ENCODE results near the gene KSR1. TPM values are rescaled to one million over a fixed set of nuclear protein-coding genes. Genes with fewer than 3 reads are reported as not detected.

KSR1 gene
- total and polyA plus RNA-seq, 2 experiments from 2014 or later = 7.8 to 53.2 TPM

DNA sequence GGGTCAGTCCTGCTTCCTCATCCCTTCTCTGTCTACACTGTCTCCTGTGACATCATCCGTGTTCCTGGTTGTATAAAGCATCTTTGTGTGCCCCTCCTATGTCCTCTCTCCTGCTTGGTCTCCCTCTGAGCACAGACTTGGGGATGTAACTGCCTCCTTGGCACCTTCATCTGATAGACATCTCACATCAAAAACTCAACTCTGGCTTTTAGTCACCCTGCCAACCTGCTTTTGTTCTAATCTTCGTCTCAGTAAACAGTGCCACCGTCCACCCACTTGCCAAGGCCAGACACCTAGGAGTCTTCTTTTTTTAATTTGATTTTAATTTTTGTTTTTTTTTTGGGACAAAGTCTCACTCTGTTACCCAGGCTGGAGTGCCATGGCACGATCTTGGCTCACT is 16.9 kb upstream of the KSR1 start (continued):
- TF ChIP-seq, protein P1, sequence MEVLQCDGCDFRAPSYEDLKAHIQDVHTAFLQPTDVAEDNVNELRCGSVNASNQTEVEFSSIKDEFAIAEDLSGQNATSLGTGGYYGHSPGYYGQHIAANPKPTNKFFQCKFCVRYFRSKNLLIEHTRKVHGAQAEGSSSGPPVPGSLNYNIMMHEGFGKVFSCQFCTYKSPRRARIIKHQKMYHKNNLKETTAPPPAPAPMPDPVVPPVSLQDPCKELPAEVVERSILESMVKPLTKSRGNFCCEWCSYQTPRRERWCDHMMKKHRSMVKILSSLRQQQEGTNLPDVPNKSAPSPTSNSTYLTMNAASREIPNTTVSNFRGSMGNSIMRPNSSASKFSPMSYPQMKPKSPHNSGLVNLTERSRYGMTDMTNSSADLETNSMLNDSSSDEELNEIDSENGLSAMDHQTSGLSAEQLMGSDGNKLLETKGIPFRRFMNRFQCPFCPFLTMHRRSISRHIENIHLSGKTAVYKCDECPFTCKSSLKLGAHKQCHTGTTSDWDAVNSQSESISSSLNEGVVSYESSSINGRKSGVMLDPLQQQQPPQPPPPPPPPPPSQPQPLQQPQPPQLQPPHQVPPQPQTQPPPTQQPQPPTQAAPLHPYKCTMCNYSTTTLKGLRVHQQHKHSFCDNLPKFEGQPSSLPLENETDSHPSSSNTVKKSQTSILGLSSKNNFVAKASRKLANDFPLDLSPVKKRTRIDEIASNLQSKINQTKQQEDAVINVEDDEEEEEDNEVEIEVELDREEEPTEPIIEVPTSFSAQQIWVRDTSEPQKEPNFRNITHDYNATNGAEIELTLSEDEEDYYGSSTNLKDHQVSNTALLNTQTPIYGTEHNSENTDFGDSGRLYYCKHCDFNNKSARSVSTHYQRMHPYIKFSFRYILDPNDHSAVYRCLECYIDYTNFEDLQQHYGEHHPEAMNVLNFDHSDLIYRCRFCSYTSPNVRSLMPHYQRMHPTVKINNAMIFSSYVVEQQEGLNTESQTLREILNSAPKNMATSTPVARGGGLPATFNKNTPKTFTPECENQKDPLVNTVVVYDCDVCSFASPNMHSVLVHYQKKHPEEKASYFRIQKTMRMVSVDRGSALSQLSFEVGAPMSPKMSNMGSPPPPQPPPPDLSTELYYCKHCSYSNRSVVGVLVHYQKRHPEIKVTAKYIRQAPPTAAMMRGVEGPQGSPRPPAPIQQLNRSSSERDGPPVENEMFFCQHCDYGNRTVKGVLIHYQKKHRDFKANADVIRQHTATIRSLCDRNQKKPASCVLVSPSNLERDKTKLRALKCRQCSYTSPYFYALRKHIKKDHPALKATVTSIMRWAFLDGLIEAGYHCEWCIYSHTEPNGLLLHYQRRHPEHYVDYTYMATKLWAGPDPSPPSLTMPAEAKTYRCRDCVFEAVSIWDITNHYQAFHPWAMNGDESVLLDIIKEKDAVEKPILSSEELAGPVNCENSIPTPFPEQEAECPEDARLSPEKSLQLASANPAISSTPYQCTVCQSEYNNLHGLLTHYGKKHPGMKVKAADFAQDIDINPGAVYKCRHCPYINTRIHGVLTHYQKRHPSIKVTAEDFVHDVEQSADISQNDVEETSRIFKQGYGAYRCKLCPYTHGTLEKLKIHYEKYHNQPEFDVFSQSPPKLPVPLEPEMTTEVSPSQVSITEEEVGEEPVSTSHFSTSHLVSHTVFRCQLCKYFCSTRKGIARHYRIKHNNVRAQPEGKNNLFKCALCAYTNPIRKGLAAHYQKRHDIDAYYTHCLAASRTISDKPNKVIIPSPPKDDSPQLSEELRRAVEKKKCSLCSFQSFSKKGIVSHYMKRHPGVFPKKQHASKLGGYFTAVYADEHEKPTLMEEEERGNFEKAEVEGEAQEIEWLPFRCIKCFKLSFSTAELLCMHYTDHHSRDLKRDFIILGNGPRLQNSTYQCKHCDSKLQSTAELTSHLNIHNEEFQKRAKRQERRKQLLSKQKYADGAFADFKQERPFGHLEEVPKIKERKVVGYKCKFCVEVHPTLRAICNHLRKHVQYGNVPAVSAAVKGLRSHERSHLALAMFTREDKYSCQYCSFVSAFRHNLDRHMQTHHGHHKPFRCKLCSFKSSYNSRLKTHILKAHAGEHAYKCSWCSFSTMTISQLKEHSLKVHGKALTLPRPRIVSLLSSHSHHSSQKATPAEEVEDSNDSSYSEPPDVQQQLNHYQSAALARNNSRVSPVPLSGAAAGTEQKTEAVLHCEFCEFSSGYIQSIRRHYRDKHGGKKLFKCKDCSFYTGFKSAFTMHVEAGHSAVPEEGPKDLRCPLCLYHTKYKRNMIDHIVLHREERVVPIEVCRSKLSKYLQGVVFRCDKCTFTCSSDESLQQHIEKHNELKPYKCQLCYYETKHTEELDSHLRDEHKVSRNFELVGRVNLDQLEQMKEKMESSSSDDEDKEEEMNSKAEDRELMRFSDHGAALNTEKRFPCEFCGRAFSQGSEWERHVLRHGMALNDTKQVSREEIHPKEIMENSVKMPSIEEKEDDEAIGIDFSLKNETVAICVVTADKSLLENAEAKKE (CRISPR knock-in tag; IDR thresholded peaks at IDR 0.05) = no peak
- no peak for TF ChIP-seq STAT1 (IDR thresholded peaks at IDR 0.05; ENCODE audit: unreplicated experiment)

DNA sequence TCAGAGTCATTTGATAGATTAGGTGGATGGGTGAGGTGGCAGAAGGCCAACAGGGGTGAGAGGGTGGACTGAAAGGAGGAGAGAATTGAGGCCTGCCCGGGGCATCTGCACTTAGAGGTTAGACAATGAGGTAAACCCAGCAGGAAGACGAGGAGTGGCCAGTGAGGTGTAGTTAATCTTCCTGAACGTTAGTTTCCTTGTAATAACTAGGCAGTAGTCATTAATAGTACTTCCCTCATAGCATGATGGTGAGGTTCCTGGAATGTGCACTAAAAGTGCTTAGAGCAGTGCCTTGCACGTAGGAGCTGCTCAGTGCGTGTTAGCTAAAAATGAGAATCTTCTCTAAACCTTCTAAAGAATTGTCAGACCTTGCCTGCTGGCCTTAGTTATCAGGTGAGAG is 13.5 kb upstream of the KSR1 start:
- ATAC-seq = no peak
- H3K27ac ChIP-seq (ENCODE audit: low read depth) = no peak overlapping the region
- no peak overlapping the region for H3K4me3 ChIP-seq
- H3K79me2 ChIP-seq (replicated peaks; ENCODE audit: insufficient read depth) = no peaks in the 10 kb centered on the region
- no peaks in the 10 kb centered on the region for H4K20me1 ChIP-seq (replicated peaks; ENCODE audit: insufficient read depth)
- DNase-seq (ENCODE audit: low spot score) = no peak
- H3K4me3 Mint-ChIP-seq = no peak overlapping the region
- no peaks in the 10 kb centered on the region for H3K27me3 ChIP-seq (ENCODE audit: insufficient read depth)
- H3K36me3 Mint-ChIP-seq (ENCODE audit: low read depth) = no peaks in the 10 kb centered on the region; the same call in 2 of the 3 replicates
- no peaks in the 10 kb centered on the region for H3K9me3 Mint-ChIP-seq
- no peaks in the 10 kb centered on the region for H3K9me2 ChIP-seq (ENCODE audit: insufficient read depth)
- no peaks in the 10 kb centered on the region for H3F3A ChIP-seq (replicated peaks; ENCODE audit: low read depth)
- no peak overlapping the region for H2AFZ ChIP-seq
- H3K27me3 Mint-ChIP-seq (ENCODE audit: insufficient read depth, low read depth, poor library complexity) = peaks cover 6% of the 10 kb centered on the region
- H3K4me1 Mint-ChIP-seq = no peaks in the 10 kb centered on the region
- H3K36me3 ChIP-seq (ENCODE audit: insufficient read depth) = no peaks in the 10 kb centered on the region
- H3K4me1 ChIP-seq (ENCODE audit: insufficient read depth) = no peaks in the 10 kb centered on the region
- no peak overlapping the region for H3K27ac Mint-ChIP-seq
- no peak overlapping the region for H3K4me2 ChIP-seq
- no peak for TF ChIP-seq ZNF114 (CRISPR knock-in tag; IDR thresholded peaks at IDR 0.05)
- no peak for TF ChIP-seq CREB1 (CRISPR knock-in tag; IDR thresholded peaks at IDR 0.05; ENCODE audit: low read depth)
- no peak for TF ChIP-seq POLR2AphosphoS5 (IDR thresholded peaks at IDR 0.05; ENCODE audit: low read depth)
- TF ChIP-seq EZH2phosphoT487 (IDR thresholded peaks at IDR 0.05; ENCODE audit: unreplicated experiment) = no peak
- TF ChIP-seq, protein P2, sequence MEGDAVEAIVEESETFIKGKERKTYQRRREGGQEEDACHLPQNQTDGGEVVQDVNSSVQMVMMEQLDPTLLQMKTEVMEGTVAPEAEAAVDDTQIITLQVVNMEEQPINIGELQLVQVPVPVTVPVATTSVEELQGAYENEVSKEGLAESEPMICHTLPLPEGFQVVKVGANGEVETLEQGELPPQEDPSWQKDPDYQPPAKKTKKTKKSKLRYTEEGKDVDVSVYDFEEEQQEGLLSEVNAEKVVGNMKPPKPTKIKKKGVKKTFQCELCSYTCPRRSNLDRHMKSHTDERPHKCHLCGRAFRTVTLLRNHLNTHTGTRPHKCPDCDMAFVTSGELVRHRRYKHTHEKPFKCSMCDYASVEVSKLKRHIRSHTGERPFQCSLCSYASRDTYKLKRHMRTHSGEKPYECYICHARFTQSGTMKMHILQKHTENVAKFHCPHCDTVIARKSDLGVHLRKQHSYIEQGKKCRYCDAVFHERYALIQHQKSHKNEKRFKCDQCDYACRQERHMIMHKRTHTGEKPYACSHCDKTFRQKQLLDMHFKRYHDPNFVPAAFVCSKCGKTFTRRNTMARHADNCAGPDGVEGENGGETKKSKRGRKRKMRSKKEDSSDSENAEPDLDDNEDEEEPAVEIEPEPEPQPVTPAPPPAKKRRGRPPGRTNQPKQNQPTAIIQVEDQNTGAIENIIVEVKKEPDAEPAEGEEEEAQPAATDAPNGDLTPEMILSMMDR (conservative IDR thresholded peaks at IDR 0.05; ENCODE audit: low read depth in 2 of 2) = no peak
- no peak for TF ChIP-seq JUNB (IDR thresholded peaks at IDR 0.05; ENCODE audit: unreplicated experiment)
- TF ChIP-seq, protein P1 (CRISPR knock-in tag; IDR thresholded peaks at IDR 0.05) = no peak
